Type B pancreatic cell (in vitro differentiated cells): Measurements from ENCODE around the gene TSHB. TPM values are rescaled to one million over a fixed set of nuclear protein-coding genes. Genes with fewer than 3 reads are reported as not detected.

Source experiments
- DNase-seq: peaks from one replicate; pipeline ENCODE4 v3.0.0; 2021; ENCODE audit warnings: mixed read lengths; ENCODE audit not compliant: unreplicated experiment; ENCODE audit errors: extremely low spot score
- H3K27ac Mint-ChIP-seq: 2 replicates; pipeline ENCODE4 v1.8.0; 2021; ENCODE audit warnings: mild to moderate bottlenecking, mixed read lengths
- H3K27me3 Mint-ChIP-seq: 2 replicates; pipeline ENCODE4 v1.8.0; 2021; ENCODE audit warnings: mixed read lengths
- H3K36me3 Mint-ChIP-seq: 2 replicates; pipeline ENCODE4 v1.8.0; 2021; ENCODE audit warnings: mixed read lengths
- H3K4me1 Mint-ChIP-seq: one replicate; pipeline ENCODE4 v1.8.0; 2021; ENCODE audit warnings: mixed read lengths; ENCODE audit not compliant: unreplicated experiment
- H3K4me3 Mint-ChIP-seq: 2 replicates; pipeline ENCODE4 v1.8.0; 2021; ENCODE audit warnings: mild to moderate bottlenecking, mixed read lengths
- H3K9me3 Mint-ChIP-seq: 2 replicates; pipeline ENCODE4 v1.8.0; 2021; ENCODE audit warnings: mixed read lengths
- CTCF ChIP-seq: fragments of 200-600 bp; sonication (generic); conservative IDR thresholded peaks from 2 replicates; pipeline ENCODE4 v1.5.0; 2021; ENCODE audit warnings: antibody characterized with exemption, mild to moderate bottlenecking
- total RNA-seq: library from RNA; stranded (reverse); gene quantifications from 2 replicates; pipeline ENCODE4 v1.2.1, GENCODE V29; 2021; ENCODE audit warnings: low replicate concordance

Gene TSHB
- total RNA-seq, 1 donor from 2014 or later = not detected

GRCh38 chr1:115041654-115042053 lies 12.0 kb downstream of the TSHB start:
- peak; percentile 60 for TF ChIP-seq CTCF
- Mint-ChIP-seq H3K27me3 (no peaks in the 10 kb centered on the region), H3K36me3 (no peaks in the 10 kb centered on the region), H3K4me1 (no peaks in the 10 kb centered on the region), H3K27ac (no peak overlapping the region), H3K4me3 (no peak overlapping the region), H3K9me3 (no peaks in the 10 kb centered on the region)
- DNase-seq = no peak

GRCh38 chr1:115046751-115047150 lies 17.1 kb downstream of the TSHB start:
- H3K4me3 Mint-ChIP-seq = no peak overlapping the region
- no peaks in the 10 kb centered on the region for H3K9me3 Mint-ChIP-seq
- no peaks in the 10 kb centered on the region for H3K4me1 Mint-ChIP-seq
- H3K27ac Mint-ChIP-seq = no peak overlapping the region
- DNase-seq = no peak
- H3K27me3 Mint-ChIP-seq = no peaks in the 10 kb centered on the region
- no peak for TF ChIP-seq CTCF
- no peaks in the 10 kb centered on the region for H3K36me3 Mint-ChIP-seq

- no peak for TF ChIP-seq CTCF
- Mint-ChIP-seq H3K9me3 (no peaks in the 10 kb centered on the region), H3K4me3 (no peak overlapping the region), H3K27ac (no peak overlapping the region), H3K36me3 (peaks cover 4% of the 10 kb centered on the region), H3K4me1 (no peaks in the 10 kb centered on the region), H3K27me3 (no peaks in the 10 kb centered on the region)
- DNase-seq = no peak
Measured at GRCh38 chr1:115051850-115052249, 22.2 kb downstream of the TSHB start.

- peak; percentile 88 for TF ChIP-seq CTCF
- no peak for DNase-seq
- no peaks in the 10 kb centered on the region for H3K27me3 Mint-ChIP-seq
- no peak overlapping the region for H3K4me3 Mint-ChIP-seq
- H3K36me3 Mint-ChIP-seq = peaks cover 4% of the 10 kb centered on the region
- no peaks in the 10 kb centered on the region for H3K9me3 Mint-ChIP-seq
- no peaks in the 10 kb centered on the region for H3K4me1 Mint-ChIP-seq
- H3K27ac Mint-ChIP-seq = no peak overlapping the region
Measured at GRCh38 chr1:115052454-115053083, 22.9 kb downstream of the TSHB start.

- Mint-ChIP-seq H3K4me3 (no peak overlapping the region), H3K27me3 (no peaks in the 10 kb centered on the region), H3K9me3 (no peaks in the 10 kb centered on the region), H3K4me1 (no peaks in the 10 kb centered on the region), H3K36me3 (peaks cover 10% of the 10 kb centered on the region), H3K27ac (no peak overlapping the region)
- no peak for DNase-seq
- no peak for TF ChIP-seq CTCF
Measured at GRCh38 chr1:115056395-115056798, 26.8 kb downstream of the TSHB start.
